Tibial artery (tissue), 4 donors: ENCODE data around the gene ELAPOR1.

Experiments
- DNase-seq, 2 donors: peaks; one replicate each; pipeline ENCODE4 v3.0.0-alpha.2; 2019
- H3K27ac ChIP-seq, 2 donors: fragments of 200-600 bp; sonication (generic) in 1 of 2; 1 replicate in 1 of 2; 2 replicates in 1 of 2; pipeline ENCODE4 v1.5.1; 2018 to 2019; ENCODE audit warnings: mild to moderate bottlenecking in 1 of 2
- H3K27me3 ChIP-seq, 2 donors: fragments of 200-600 bp; sonication (generic) in 1 of 2; one replicate each; pipeline versions ENCODE4 v1.5.1 to v1.6.0; 2016 to 2019
- H3K36me3 ChIP-seq, 3 donors: fragments of 200-600 bp; sonication (generic) in 2 of 3; one replicate each; pipeline ENCODE4 v1.5.1; 2016 to 2019; ENCODE audit warnings: mild to moderate bottlenecking in 2 of 3
- H3K4me1 ChIP-seq, 4 donors: fragments of 200-600 bp; sonication (generic) in 2 of 4; 1 replicate in 3 of 4; 2 replicates in 1 of 4; pipeline ENCODE4 v1.5.1; 2016 to 2019
- H3K4me3 ChIP-seq, 2 donors: fragments of 200-600 bp; sonication (generic) in 1 of 2; 1 replicate in 1 of 2; 2 replicates in 1 of 2; pipeline ENCODE4 v1.5.1; 2018 to 2019; ENCODE audit warnings: mild to moderate bottlenecking in 2 of 2
- H3K9me3 ChIP-seq, 3 donors: fragments of 200-600 bp; sonication (generic) in 1 of 3; one replicate each; pipeline ENCODE4 v1.5.1; 2016 to 2019
- intact Hi-C: fragments of 100-400 bp; cut with DNase I; formaldehyde crosslinking; loops from one replicate; pipeline ENCODE4 v1.15.0; 2023; ENCODE audit warnings: low total_unique reads
- TF ChIP-seq, protein P1 (sequence below), 2 experiments: fragments of 200-600 bp in 1 of 2; fragments of 450-650 bp in 1 of 2; IDR thresholded peaks; one replicate each; pipeline ENCODE4 v1.5.1; 2017 to 2019; ENCODE audit warnings: antibody characterized with exemption in 2 of 2, mild to moderate bottlenecking in 1 of 2, moderate library complexity in 1 of 2

The ELAPOR1 gene

GRCh38 chr1:109099938-109100773 is 13.8 kb upstream of the ELAPOR1 start:
- TF ChIP-seq, protein P1, sequence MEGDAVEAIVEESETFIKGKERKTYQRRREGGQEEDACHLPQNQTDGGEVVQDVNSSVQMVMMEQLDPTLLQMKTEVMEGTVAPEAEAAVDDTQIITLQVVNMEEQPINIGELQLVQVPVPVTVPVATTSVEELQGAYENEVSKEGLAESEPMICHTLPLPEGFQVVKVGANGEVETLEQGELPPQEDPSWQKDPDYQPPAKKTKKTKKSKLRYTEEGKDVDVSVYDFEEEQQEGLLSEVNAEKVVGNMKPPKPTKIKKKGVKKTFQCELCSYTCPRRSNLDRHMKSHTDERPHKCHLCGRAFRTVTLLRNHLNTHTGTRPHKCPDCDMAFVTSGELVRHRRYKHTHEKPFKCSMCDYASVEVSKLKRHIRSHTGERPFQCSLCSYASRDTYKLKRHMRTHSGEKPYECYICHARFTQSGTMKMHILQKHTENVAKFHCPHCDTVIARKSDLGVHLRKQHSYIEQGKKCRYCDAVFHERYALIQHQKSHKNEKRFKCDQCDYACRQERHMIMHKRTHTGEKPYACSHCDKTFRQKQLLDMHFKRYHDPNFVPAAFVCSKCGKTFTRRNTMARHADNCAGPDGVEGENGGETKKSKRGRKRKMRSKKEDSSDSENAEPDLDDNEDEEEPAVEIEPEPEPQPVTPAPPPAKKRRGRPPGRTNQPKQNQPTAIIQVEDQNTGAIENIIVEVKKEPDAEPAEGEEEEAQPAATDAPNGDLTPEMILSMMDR (IDR thresholded peaks at IDR 0.05) = peak; percentile 83 to 90

GRCh38 chr1:109104364-109105151 is 9.4 kb upstream of the ELAPOR1 start:
- H3K27me3 ChIP-seq = no peaks in the 10 kb centered on the region
- DNase-seq = no peak
- no peak overlapping the region for H3K27ac ChIP-seq
- no peak overlapping the region for H3K4me3 ChIP-seq
- TF ChIP-seq, protein P1 (IDR thresholded peaks at IDR 0.05) = no peak
- H3K9me3 ChIP-seq = no peaks in the 10 kb centered on the region
- intact Hi-C loops = loop anchor here (5.0 kb wide), 1 partner anchor 108 kb away; the partner anchor contains the start of gene SARS1
- peaks cover 0 to 11% (median 4%) of the 10 kb centered on the region in 4 donors for H3K4me1 ChIP-seq
- H3K36me3 ChIP-seq = no peaks in the 10 kb centered on the region

More at GRCh38 chr1:109099938-109100773, 13.8 kb upstream of the ELAPOR1 start:
- intact Hi-C loops = loop anchor here (1.0 to 10.0 kb wide), 3 partner anchors 58 to 135 kb away; partner anchors contain the start of genes CLCC1, SARS1 and WDR47
- DNase-seq = peak; percentile 97 to 98
- Histone ChIP-seq H3K9me3 (no peaks in the 10 kb centered on the region), H3K4me1 (peaks cover 0 to 20% (median 7%) of the 10 kb centered on the region in 4 donors), H3K36me3 (peaks cover 0 to under 1% (median 0%) of the 10 kb centered on the region in 3 donors), H3K27me3 (no peaks in the 10 kb centered on the region), H3K4me3 (peak overlapping the region; percentile 98 to 99), H3K27ac (peak overlapping the region; percentile 97 to 99)

GRCh38 chr1:109105881-109106280 is 8.0 kb upstream of the ELAPOR1 start:
- TF ChIP-seq, protein P1 (IDR thresholded peaks at IDR 0.05) = no peak
- H3K4me3 ChIP-seq = no peak overlapping the region
- no peaks in the 10 kb centered on the region for H3K36me3 ChIP-seq
- no peaks in the 10 kb centered on the region for H3K9me3 ChIP-seq
- no peak for DNase-seq
- H3K27me3 ChIP-seq = peaks cover 0 to 7% of the 10 kb centered on the region in 2 donors
- peaks cover 0 to 7% (median 3%) of the 10 kb centered on the region in 4 donors for H3K4me1 ChIP-seq
- intact Hi-C loops = no loop called here
- no peak overlapping the region for H3K27ac ChIP-seq

GRCh38 chr1:109107785-109108184 is 6.1 kb upstream of the ELAPOR1 start:
- DNase-seq = no peak
- H3K4me1 ChIP-seq = peaks cover 0 to 6% (median 5%) of the 10 kb centered on the region in 4 donors
- peaks cover 0 to 14% of the 10 kb centered on the region in 2 donors for H3K27me3 ChIP-seq
- no peaks in the 10 kb centered on the region for H3K36me3 ChIP-seq
- TF ChIP-seq, protein P1 (IDR thresholded peaks at IDR 0.05) = no peak
- intact Hi-C loops = no loop called here
- H3K27ac ChIP-seq = no peak overlapping the region
- no peaks in the 10 kb centered on the region for H3K9me3 ChIP-seq
- no peak overlapping the region for H3K4me3 ChIP-seq

DNA sequence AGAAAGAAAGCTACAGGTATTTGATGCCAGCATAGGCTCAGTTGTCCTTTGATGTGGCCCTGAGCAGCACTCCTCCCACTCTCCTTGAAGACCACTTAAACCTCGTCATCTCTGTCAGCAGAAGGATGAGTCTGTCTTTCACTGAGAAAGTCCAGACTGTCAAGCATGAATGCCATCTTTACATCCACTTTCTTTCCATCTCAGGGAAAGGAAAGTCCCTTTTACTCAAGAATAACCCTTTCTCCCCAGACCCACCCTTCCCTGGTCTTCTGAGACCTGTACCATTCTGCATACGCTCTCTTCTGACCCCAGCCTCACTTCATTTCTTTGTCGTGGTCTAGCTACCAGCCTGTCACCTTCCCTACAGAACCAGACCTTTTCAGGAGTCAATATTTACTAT is 4.0 kb upstream of the ELAPOR1 start:
- Histone ChIP-seq H3K27ac (no peak overlapping the region), H3K36me3 (no peaks in the 10 kb centered on the region), H3K4me1 (peaks cover 0 to 24% (median 18%) of the 10 kb centered on the region in 4 donors), H3K27me3 (peaks cover 0 to 30% of the 10 kb centered on the region in 2 donors), H3K9me3 (no peaks in the 10 kb centered on the region), H3K4me3 (no peak overlapping the region)
- DNase-seq = no peak
- intact Hi-C loops = no loop called here
- TF ChIP-seq, protein P1 (IDR thresholded peaks at IDR 0.05) = no peak
